ENCODE results near the gene ZNF189.

Gene ZNF189

GRCh38 chr9:101440714-101441230 lies 42.1 kb downstream of the ZNF189 start:
- no peak overlapping the region for H3K4me2 ChIP-seq (ENCODE audit: insufficient read depth, low read length)

GRCh38 chr9:101442318-101442717 lies 43.7 kb downstream of the ZNF189 start:
- Histone ChIP-seq H3K27ac (ENCODE audit: low read length) (no peak overlapping the region), H3K9ac (ENCODE audit: low read depth, low read length) (no peak overlapping the region), H3K79me2 (ENCODE audit: insufficient read depth, low read length) (no peaks in the 10 kb centered on the region), H3K9me3 (ENCODE audit: insufficient read depth, low read length, severe bottlenecking) (no peaks in the 10 kb centered on the region), H3K4me3 (ENCODE audit: low read depth in 1 of 2, low read length in 2 of 2) (no peak overlapping the region), H3K4me1 (ENCODE audit: insufficient read depth, low read length) (no peaks in the 10 kb centered on the region), H3K36me3 (ENCODE audit: insufficient read depth, low read length) (no peaks in the 10 kb centered on the region), H2AFZ (ENCODE audit: low read depth, low read length) (no peak overlapping the region), H4K20me1 (ENCODE audit: insufficient read depth, low read length) (no peaks in the 10 kb centered on the region), H3K4me2 (ENCODE audit: insufficient read depth, low read length) (no peak overlapping the region), H3K27me3 (ENCODE audit: insufficient read depth, low read length, poor library complexity) (no peaks in the 10 kb centered on the region)
- no peak for DNase-seq
- TF ChIP-seq EZH2 (IDR thresholded peaks at IDR 0.05; ENCODE audit: borderline replicate concordance, low read depth, low read length, severe bottlenecking) = no peak
- no peak for TF ChIP-seq CTCF (IDR thresholded peaks at IDR 0.05; ENCODE audit: borderline replicate concordance, extremely low read depth, low read length, poor library complexity, severe bottlenecking)
- ATAC-seq (ENCODE audit: insufficient read depth, low read depth) = no peak

More at GRCh38 chr9:101440714-101441230, 42.1 kb downstream of the ZNF189 start:
- Histone ChIP-seq H3K27ac (ENCODE audit: low read length) (no peak overlapping the region), H4K20me1 (ENCODE audit: insufficient read depth, low read length) (no peaks in the 10 kb centered on the region), H3K4me1 (ENCODE audit: insufficient read depth, low read length) (no peaks in the 10 kb centered on the region), H3K36me3 (ENCODE audit: insufficient read depth, low read length) (no peaks in the 10 kb centered on the region), H3K4me3 (ENCODE audit: low read depth in 1 of 2, low read length in 2 of 2) (no peak overlapping the region), H3K9me3 (ENCODE audit: insufficient read depth, low read length, severe bottlenecking) (no peaks in the 10 kb centered on the region), H3K27me3 (ENCODE audit: insufficient read depth, low read length, poor library complexity) (peaks cover 2% of the 10 kb centered on the region), H2AFZ (ENCODE audit: low read depth, low read length) (no peak overlapping the region), H3K79me2 (ENCODE audit: insufficient read depth, low read length) (no peaks in the 10 kb centered on the region), H3K9ac (ENCODE audit: low read depth, low read length) (no peak overlapping the region)
- no peak for TF ChIP-seq EZH2 (IDR thresholded peaks at IDR 0.05; ENCODE audit: borderline replicate concordance, low read depth, low read length, severe bottlenecking)
- TF ChIP-seq CTCF (IDR thresholded peaks at IDR 0.05; ENCODE audit: borderline replicate concordance, extremely low read depth, low read length, poor library complexity, severe bottlenecking) = no peak
- ATAC-seq (ENCODE audit: insufficient read depth, low read depth) (no peak), DNase-seq (no peak)

GRCh38 chr9:101442736-101443135 lies 44.1 kb downstream of the ZNF189 start:
- H3K4me2 ChIP-seq (ENCODE audit: insufficient read depth, low read length) = no peak overlapping the region
- no peaks in the 10 kb centered on the region for H4K20me1 ChIP-seq (ENCODE audit: insufficient read depth, low read length)
- TF ChIP-seq EZH2 (IDR thresholded peaks at IDR 0.05; ENCODE audit: borderline replicate concordance, low read depth, low read length, severe bottlenecking) (no peak), CTCF (IDR thresholded peaks at IDR 0.05; ENCODE audit: borderline replicate concordance, extremely low read depth, low read length, poor library complexity, severe bottlenecking) (no peak)
- H3K4me3 ChIP-seq (ENCODE audit: low read depth in 1 of 2, low read length in 2 of 2) = no peak overlapping the region
- no peaks in the 10 kb centered on the region for H3K27me3 ChIP-seq (ENCODE audit: insufficient read depth, low read length, poor library complexity)
- H3K27ac ChIP-seq (ENCODE audit: low read length) = no peak overlapping the region
- ATAC-seq (ENCODE audit: insufficient read depth, low read depth) (no peak), DNase-seq (no peak)
- no peaks in the 10 kb centered on the region for H3K4me1 ChIP-seq (ENCODE audit: insufficient read depth, low read length)
- no peak overlapping the region for H2AFZ ChIP-seq (ENCODE audit: low read depth, low read length)
- no peak overlapping the region for H3K9ac ChIP-seq (ENCODE audit: low read depth, low read length)
- no peaks in the 10 kb centered on the region for H3K36me3 ChIP-seq (ENCODE audit: insufficient read depth, low read length)
- no peaks in the 10 kb centered on the region for H3K9me3 ChIP-seq (ENCODE audit: insufficient read depth, low read length, severe bottlenecking)
- no peaks in the 10 kb centered on the region for H3K79me2 ChIP-seq (ENCODE audit: insufficient read depth, low read length)

- no peak for TF ChIP-seq EZH2 (IDR thresholded peaks at IDR 0.05; ENCODE audit: borderline replicate concordance, low read depth, low read length, severe bottlenecking)
- no peak for TF ChIP-seq CTCF (IDR thresholded peaks at IDR 0.05; ENCODE audit: borderline replicate concordance, extremely low read depth, low read length, poor library complexity, severe bottlenecking)
- Histone ChIP-seq H3K9ac (ENCODE audit: low read depth, low read length) (no peak overlapping the region), H3K4me1 (ENCODE audit: insufficient read depth, low read length) (no peaks in the 10 kb centered on the region), H3K79me2 (ENCODE audit: insufficient read depth, low read length) (no peaks in the 10 kb centered on the region), H3K27me3 (ENCODE audit: insufficient read depth, low read length, poor library complexity) (no peaks in the 10 kb centered on the region), H3K9me3 (ENCODE audit: insufficient read depth, low read length, severe bottlenecking) (no peaks in the 10 kb centered on the region), H4K20me1 (ENCODE audit: insufficient read depth, low read length) (no peaks in the 10 kb centered on the region), H3K27ac (ENCODE audit: low read length) (no peak overlapping the region), H3K4me3 (ENCODE audit: low read depth in 1 of 2, low read length in 2 of 2) (no peak overlapping the region), H2AFZ (ENCODE audit: low read depth, low read length) (no peak overlapping the region), H3K4me2 (ENCODE audit: insufficient read depth, low read length) (no peak overlapping the region), H3K36me3 (ENCODE audit: insufficient read depth, low read length) (no peaks in the 10 kb centered on the region)
- ATAC-seq (ENCODE audit: insufficient read depth, low read depth) = no peak
- DNase-seq = no peak
Observed at GRCh38 chr9:101443364-101443771, 44.7 kb downstream of the ZNF189 start.
